Common myeloid progenitor, CD34-positive (primary cell): ENCODE data around the gene SUSD4. TPM values are rescaled to one million over a fixed set of nuclear protein-coding genes. Genes with fewer than 3 reads are reported as not detected.

Source experiments
- CTCF ChIA-PET: fragments of 350-600 bp; sonication (Branson Sonifier 250); formaldehyde crosslinking; loops from one replicate; lab custom pipeline; 2021; ENCODE audit warnings: antibody characterized with exemption; lab: Charles Lee
- POLR2A ChIA-PET: fragments of 350-600 bp; sonication (Branson Sonifier 250); formaldehyde crosslinking; loops from one replicate; lab custom pipeline; 2021; ENCODE audit warnings: antibody characterized with exemption; lab: Charles Lee
- DNase-seq, 3 donors: peaks; one replicate each; pipeline versions ENCODE4 v3.0.0 to v3.0.0-alpha.2; 2013
- H3K27ac ChIP-seq, 2 experiments: 1 replicate in 1 of 2; 2 replicates in 1 of 2; pipeline ENCODE4 v1.7.0; 2013; ENCODE audit warnings: inconsistent platforms in 2 of 2, low read length in 2 of 2, mild to moderate bottlenecking in 2 of 2, low read depth in 1 of 2, moderate library complexity in 1 of 2; ENCODE audit not compliant: severe bottlenecking in 2 of 2, insufficient read depth in 1 of 2, poor library complexity in 1 of 2
- H3K27me3 ChIP-seq, 5 experiments: replicated peaks in 2 of 5; 1 replicate in 3 of 5; 2 replicates in 2 of 5; pipeline versions ENCODE4 v1.6.1 to v1.7.0; 2013; ENCODE audit warnings: low read length in 4 of 5, mild to moderate bottlenecking in 2 of 5, moderate library complexity in 2 of 5, inconsistent platforms in 1 of 5; ENCODE audit not compliant: insufficient read depth in 5 of 5, control insufficient read depth in 4 of 5
- H3K36me3 ChIP-seq, 4 experiments: 1 replicate in 2 of 4; 2 replicates in 2 of 4; pipeline versions ENCODE4 v1.6.1 to v1.7.0; 2013; ENCODE audit warnings: low read length in 3 of 4, control low read depth in 1 of 4, mild to moderate bottlenecking in 1 of 4; ENCODE audit not compliant: control insufficient read depth in 4 of 4, insufficient read depth in 4 of 4
- H3K4me1 ChIP-seq, 4 experiments: 1 replicate in 3 of 4; 2 replicates in 1 of 4; pipeline versions ENCODE4 v1.6.1 to v1.7.1; 2013; ENCODE audit warnings: low read length in 3 of 4, mild to moderate bottlenecking in 3 of 4, control low read depth in 1 of 4, inconsistent platforms in 1 of 4, moderate library complexity in 1 of 4; ENCODE audit not compliant: control insufficient read depth in 4 of 4, insufficient read depth in 4 of 4; ENCODE audit errors: control extremely low read depth in 1 of 4
- H3K4me3 ChIP-seq, 7 experiments: 1 replicate in 4 of 7; 2 replicates in 3 of 7; pipeline versions ENCODE4 v1.5.1 to v1.7.0; 2013; ENCODE audit warnings: mild to moderate bottlenecking in 7 of 7, low read length in 6 of 7, moderate library complexity in 6 of 7, inconsistent platforms in 2 of 7, low read depth in 2 of 7, control low read depth in 1 of 7; ENCODE audit not compliant: insufficient read depth in 4 of 7, control insufficient read depth in 1 of 7; ENCODE audit errors: extremely low read depth in 1 of 7
- H3K9me3 ChIP-seq, 5 experiments: 1 replicate in 4 of 5; 2 replicates in 1 of 5; pipeline versions ENCODE4 v1.6.1 to v1.7.1; 2013; ENCODE audit warnings: low read length in 4 of 5, mild to moderate bottlenecking in 2 of 5, inconsistent platforms in 1 of 5, low read depth in 1 of 5, moderate library complexity in 1 of 5; ENCODE audit not compliant: control insufficient read depth in 4 of 5, insufficient read depth in 2 of 5; ENCODE audit errors: control extremely low read depth in 1 of 5
- WGBS: methylation state at CpG from one replicate; pipeline ENCODE4 v1.1.5; 2013; ENCODE audit not compliant: insufficient coverage; 5-methylcytosine and 5-hydroxymethylcytosine counted together
- polyA plus RNA-seq: library from polyadenylated mRNA; unstranded; fragments of 120-200 nt; gene quantifications from one replicate; pipeline ENCODE4 v1.2.1, GENCODE V29; 2013

SUSD4 gene
- not detected for polyA plus RNA-seq

GRCh38 chr1:223363856-223364684 lies at the start of gene SUSD4:
TSS of gene SUSD4 (minus strand) at chr1:223364176. CDS start at chr1:223363425, 751 bp downstream.
- POLR2A ChIA-PET = interaction anchor here (0.6 to 0.8 kb wide), 3 partner anchors 15 to 352 kb away, joined by 3 to 6 read pairs (median 3); no protein-coding TSS in a partner anchor
- H3K9me3 ChIP-seq = no peaks in the 10 kb centered on the region
- H3K4me3 ChIP-seq = peak within 1 kb of the TSS; percentile 35 to 80 (median 66)
- no peaks in the 10 kb centered on the region for H3K36me3 ChIP-seq
- CTCF ChIA-PET = no interaction called here
- peaks cover 7 to 69% (median 31%) of the 10 kb centered on the region in 5 experiments for H3K27me3 ChIP-seq
- no peak within 1 kb of the TSS for H3K27ac ChIP-seq
- 0% methylated on average over 60 of the region's 111 CpGs for WGBS
- DNase-seq = peak; percentile 42 to 79 (median 68)
- H3K4me1 ChIP-seq = peaks cover 0 to 21% (median 13%) of the 10 kb centered on the region in 4 experiments

- no peak overlapping the region for H3K4me3 ChIP-seq
- peaks cover 0 to 1% (median 0%) of the 10 kb centered on the region in 5 experiments for H3K9me3 ChIP-seq
- POLR2A ChIA-PET = no interaction called here
- no peak for DNase-seq
- CTCF ChIA-PET = no interaction called here
- WGBS = no CpG with 5 or more reads among the region's 2 CpGs
- no peak overlapping the region for H3K27ac ChIP-seq
- H3K36me3 ChIP-seq = no peaks in the 10 kb centered on the region
- no peaks in the 10 kb centered on the region for H3K4me1 ChIP-seq
- H3K27me3 ChIP-seq = no peaks in the 10 kb centered on the region
Measured at GRCh38 chr1:223413216-223413615, 49.2 kb upstream of the SUSD4 start.

GRCh38 chr1:223411710-223412109 lies 47.7 kb upstream of the SUSD4 start:
- no peak overlapping the region for H3K27ac ChIP-seq
- ChIA-PET CTCF (no interaction called here), POLR2A (no interaction called here)
- no peak for DNase-seq
- H3K27me3 ChIP-seq = no peaks in the 10 kb centered on the region
- H3K9me3 ChIP-seq = peaks cover 0 to 1% (median 0%) of the 10 kb centered on the region in 5 experiments
- H3K4me1 ChIP-seq = no peaks in the 10 kb centered on the region
- no peak overlapping the region for H3K4me3 ChIP-seq
- H3K36me3 ChIP-seq = no peaks in the 10 kb centered on the region

GRCh38 chr1:223411309-223411708 lies 47.3 kb upstream of the SUSD4 start:
- CTCF ChIA-PET = no interaction called here
- no peak for DNase-seq

GRCh38 chr1:223410036-223410435 lies 46.1 kb upstream of the SUSD4 start:
- CTCF ChIA-PET = no interaction called here
- no peaks in the 10 kb centered on the region for H3K27me3 ChIP-seq
- H3K36me3 ChIP-seq = no peaks in the 10 kb centered on the region
- no peak overlapping the region for H3K27ac ChIP-seq
- H3K4me3 ChIP-seq = no peak overlapping the region
- POLR2A ChIA-PET = no interaction called here
- peaks cover 0 to 1% (median 0%) of the 10 kb centered on the region in 5 experiments for H3K9me3 ChIP-seq
- no peak for DNase-seq
- H3K4me1 ChIP-seq = no peaks in the 10 kb centered on the region

More at GRCh38 chr1:223411309-223411708, 47.3 kb upstream of the SUSD4 start:
- Histone ChIP-seq H3K9me3 (peaks cover 0 to 1% (median 0%) of the 10 kb centered on the region in 5 experiments), H3K4me1 (no peaks in the 10 kb centered on the region), H3K36me3 (no peaks in the 10 kb centered on the region), H3K27ac (no peak overlapping the region), H3K27me3 (no peaks in the 10 kb centered on the region), H3K4me3 (no peak overlapping the region)
- 51% methylated on average over 2 of the region's 2 CpGs for WGBS
- POLR2A ChIA-PET = interaction anchor here (0.6 kb wide), 1 partner anchor 16 kb away, joined by 3 read pairs; no protein-coding TSS in a partner anchor

GRCh38 chr1:223405507-223405906 lies 41.5 kb upstream of the SUSD4 start:
- Histone ChIP-seq H3K4me3 (no peak overlapping the region), H3K36me3 (no peaks in the 10 kb centered on the region), H3K4me1 (no peaks in the 10 kb centered on the region), H3K9me3 (peaks cover 0 to 4% (median 0%) of the 10 kb centered on the region in 5 experiments), H3K27ac (no peak overlapping the region), H3K27me3 (no peaks in the 10 kb centered on the region)
- 100% methylated on average over 3 of the region's 3 CpGs for WGBS
- POLR2A ChIA-PET = no interaction called here
- CTCF ChIA-PET = no interaction called here
- no peak for DNase-seq

- Histone ChIP-seq H3K9me3 (peaks cover 0 to 4% (median 0%) of the 10 kb centered on the region in 5 experiments), H3K4me1 (no peaks in the 10 kb centered on the region), H3K27me3 (no peaks in the 10 kb centered on the region), H3K4me3 (no peak overlapping the region), H3K27ac (no peak overlapping the region), H3K36me3 (no peaks in the 10 kb centered on the region)
- CTCF ChIA-PET = no interaction called here
- no peak for DNase-seq
- 81% methylated on average over 3 of the region's 3 CpGs for WGBS
- POLR2A ChIA-PET = no interaction called here
Measured at GRCh38 chr1:223403184-223403815, 39.3 kb upstream of the SUSD4 start.
